Stimulated activated CD8-positive, alpha-beta memory T cell treated with anti-CD3 and anti-CD28 coated beads, Interleukin-7, amount 100 ng/mL, for 48 hours (primary cell): ENCODE measurements around the gene EXOSC10.
"Not testable (repeated sequence)": the region's sequence is repeated elsewhere in the genome, so short reads cannot be mapped to it uniquely, and the experiment has no call there.

Source experiments
- DNase-seq, 2 donors: peaks; one replicate each; pipeline ENCODE4 v3.0.0-alpha.2; 2020; ENCODE audit warnings: low read depth in 1 of 2; ENCODE audit errors: extremely low read depth in 1 of 2

The EXOSC10 gene

GRCh38 chr1:11044849-11045427 lies 54.7 kb downstream of the EXOSC10 start:
- DNase-seq, result no peak

- no peak for DNase-seq
Measured at GRCh38 chr1:11044086-11044848, 55.4 kb downstream of the EXOSC10 start.

- DNase-seq, result no peak
Measured at GRCh38 chr1:11042995-11043874, 56.4 kb downstream of the EXOSC10 start.

GRCh38 chr1:11042065-11042464 lies 57.6 kb downstream of the EXOSC10 start:
- no peak for DNase-seq

- DNase-seq, result no peak
Measured at GRCh38 chr1:11041048-11041447, 58.6 kb downstream of the EXOSC10 start.

GRCh38 chr1:11040105-11040429 lies 59.6 kb downstream of the EXOSC10 start:
- DNase-seq, result not testable (repeated sequence)

- DNase-seq, result no peak
Measured at GRCh38 chr1:11039351-11040104, 60.1 kb downstream of the EXOSC10 start.

- peak; percentile 69 to 76 for DNase-seq
Measured at GRCh38 chr1:11037740-11038182, 61.9 kb downstream of the EXOSC10 start.

GRCh38 chr1:11037019-11037739 lies 62.5 kb downstream of the EXOSC10 start:
- DNase-seq, result not testable (repeated sequence)

- no peak for DNase-seq
Measured at GRCh38 chr1:11031624-11032262, 67.9 kb downstream of the EXOSC10 start.

GRCh38 chr1:11030865-11031264 lies 68.8 kb downstream of the EXOSC10 start:
- no peak for DNase-seq

- no peak for DNase-seq
Measured at GRCh38 chr1:11028018-11028417, 71.7 kb downstream of the EXOSC10 start.

- no peak for DNase-seq
Measured at GRCh38 chr1:11027316-11027715, 72.4 kb downstream of the EXOSC10 start.

- no peak for DNase-seq
Measured at GRCh38 chr1:11026903-11027302, 72.8 kb downstream of the EXOSC10 start.

GRCh38 chr1:11026052-11026451 lies 73.6 kb downstream of the EXOSC10 start:
- DNase-seq, result no peak

GRCh38 chr1:11025618-11026017 lies 74.1 kb downstream of the EXOSC10 start:
- DNase-seq, result no peak

GRCh38 chr1:11024874-11025203 lies 74.8 kb downstream of the EXOSC10 start:
- no peak for DNase-seq

GRCh38 chr1:11024154-11024873 lies 75.4 kb downstream of the EXOSC10 start:
- no peak for DNase-seq

GRCh38 chr1:11023201-11023600 lies 76.5 kb downstream of the EXOSC10 start:
- DNase-seq, result no peak
